HEK293 (cell line): ENCODE results near the gene CELF4.

ENCODE experiments used
- CTCF ChIA-PET: fragments of 350-600 bp; formaldehyde crosslinking; extraction: SDS; loops from one replicate; lab custom pipeline; 2021; ENCODE audit warnings: antibody characterized with exemption; lab: Yijun Ruan, JAX
- POLR2A ChIA-PET: fragments of 300-600 bp; formaldehyde crosslinking; extraction: SDS; loops from one replicate; lab custom pipeline; 2020; ENCODE audit warnings: antibody characterized with exemption, inconsistent platforms; lab: Yijun Ruan, JAX
- H3K27ac ChIP-seq: fragments of 200-500 bp; sonication (Bioruptor generic); 2 replicates; pipeline ENCODE4 v1.5.1; 2014; ENCODE audit warnings: low read depth, low read length, control low read depth, inconsistent platforms; ENCODE audit errors: extremely low read depth
- H3K36me3 ChIP-seq, 2 experiments: fragments of 200-500 bp in 1 of 2; sonication (Bioruptor generic) in 1 of 2; 1 replicate in 1 of 2; 2 replicates in 1 of 2; pipeline ENCODE4 v1.5.1; 2014 to 2017; ENCODE audit warnings: inconsistent platforms in 2 of 2, low read length in 2 of 2; ENCODE audit not compliant: control insufficient read depth in 2 of 2, insufficient read depth in 1 of 2
- H3K4me1 ChIP-seq: fragments of 200-500 bp; sonication (Bioruptor generic); 2 replicates; pipeline ENCODE4 v1.5.1; 2014; ENCODE audit warnings: mild to moderate bottlenecking, low read length, inconsistent platforms; ENCODE audit not compliant: control insufficient read depth, insufficient read depth
- H3K4me3 ChIP-seq: 2 replicates; pipeline ENCODE4 v1.5.1; 2011; ENCODE audit warnings: low read depth, mild to moderate bottlenecking, control low read depth, low read length, moderate library complexity
- H3K9me3 ChIP-seq: fragments of 200-500 bp; sonication (Bioruptor generic); 2 replicates; pipeline ENCODE4 v1.5.1; 2014; ENCODE audit warnings: low read depth, low read length, inconsistent platforms; ENCODE audit not compliant: control insufficient read depth, insufficient read depth
- GFI1B ChIP-seq: fragments of 450-650 bp; formaldehyde crosslinking; IDR thresholded peaks from 2 replicates; pipeline ENCODE4 v1.5.1; 2016; ENCODE audit warnings: missing biosample characterization, missing genetic modification characterization
- KLF10 ChIP-seq: fragments of 450-650 bp; IDR thresholded peaks from 2 replicates; pipeline ENCODE4 v1.5.1; 2018; ENCODE audit warnings: missing biosample characterization, mild to moderate bottlenecking, missing genetic modification characterization
- SCRT1 ChIP-seq: fragments of 450-650 bp; formaldehyde crosslinking; IDR thresholded peaks from 2 replicates; pipeline ENCODE4 v1.5.1; 2016; ENCODE audit warnings: missing biosample characterization, missing genetic modification characterization, borderline replicate concordance
- ZBTB6 ChIP-seq: fragments of 450-650 bp; formaldehyde crosslinking; IDR thresholded peaks from 2 replicates; pipeline ENCODE4 v1.5.1; 2017; ENCODE audit warnings: missing biosample characterization, missing genetic modification characterization
- ZBTB8A ChIP-seq: fragments of 450-650 bp; formaldehyde crosslinking; IDR thresholded peaks from 2 replicates; pipeline ENCODE4 v1.5.1; 2016; ENCODE audit warnings: missing biosample characterization, missing genetic modification characterization
- ZIC2 ChIP-seq: fragments of 450-650 bp; formaldehyde crosslinking; IDR thresholded peaks from 2 replicates; pipeline ENCODE4 v1.5.1; 2016; ENCODE audit warnings: missing biosample characterization, missing genetic modification characterization
- ZNF114 ChIP-seq: fragments of 450-650 bp; formaldehyde crosslinking; IDR thresholded peaks from 2 replicates; pipeline ENCODE4 v1.5.0; 2017; ENCODE audit warnings: missing biosample characterization, missing genetic modification characterization
- ZNF157 ChIP-seq: fragments of 450-650 bp; formaldehyde crosslinking; IDR thresholded peaks from 2 replicates; pipeline ENCODE4 v1.5.1; 2016; ENCODE audit warnings: missing biosample characterization, missing genetic modification characterization
- ZNF19 ChIP-seq: fragments of 450-650 bp; formaldehyde crosslinking; IDR thresholded peaks from 2 replicates; pipeline ENCODE4; 2016; ENCODE audit warnings: missing biosample characterization, missing genetic modification characterization, low read depth
- ZNF280C ChIP-seq: fragments of 450-650 bp; formaldehyde crosslinking; IDR thresholded peaks from 2 replicates; pipeline ENCODE4 v1.5.1; 2016; ENCODE audit warnings: missing biosample characterization, missing genetic modification characterization
- ZNF335 ChIP-seq: fragments of 450-650 bp; formaldehyde crosslinking; conservative IDR thresholded peaks from 2 replicates; pipeline ENCODE4 v1.5.1; 2016; ENCODE audit warnings: missing biosample characterization, missing genetic modification characterization
- ZNF423 ChIP-seq: fragments of 450-650 bp; formaldehyde crosslinking; IDR thresholded peaks from 2 replicates; pipeline ENCODE4 v1.5.1; 2016; ENCODE audit warnings: missing biosample characterization, missing genetic modification characterization
- ZNF544 ChIP-seq: fragments of 450-650 bp; formaldehyde crosslinking; IDR thresholded peaks from 2 replicates; pipeline ENCODE4 v1.5.0; 2017; ENCODE audit warnings: missing biosample characterization, missing genetic modification characterization
- ZNF548 ChIP-seq: fragments of 450-650 bp; formaldehyde crosslinking; IDR thresholded peaks from 2 replicates; pipeline ENCODE4 v1.5.1; 2016; ENCODE audit warnings: missing biosample characterization, missing genetic modification characterization
- ZNF555 ChIP-seq: fragments of 450-650 bp; formaldehyde crosslinking; conservative IDR thresholded peaks from 2 replicates; pipeline ENCODE4 v1.5.1; 2017; ENCODE audit warnings: missing biosample characterization, mild to moderate bottlenecking, missing genetic modification characterization, inconsistent platforms
- ZNF561 ChIP-seq: fragments of 450-650 bp; IDR thresholded peaks from 2 replicates; pipeline ENCODE4 v1.5.1; 2018; ENCODE audit warnings: missing biosample characterization, missing genetic modification characterization, borderline replicate concordance
- ZNF621 ChIP-seq: fragments of 450-650 bp; formaldehyde crosslinking; IDR thresholded peaks from 2 replicates; pipeline ENCODE4 v1.5.1; 2017; ENCODE audit warnings: missing biosample characterization, missing genetic modification characterization
- ZNF626 ChIP-seq: fragments of 450-650 bp; sonication (Bioruptor Pico); formaldehyde crosslinking; IDR thresholded peaks from 2 replicates; pipeline ENCODE4 v1.5.1; 2018; ENCODE audit warnings: missing biosample characterization, missing genetic modification characterization, inconsistent platforms
- ZNF747 ChIP-seq: fragments of 450-650 bp; formaldehyde crosslinking; IDR thresholded peaks from 2 replicates; pipeline ENCODE4 v1.5.1; 2016; ENCODE audit warnings: missing biosample characterization, missing genetic modification characterization
- ZNF792 ChIP-seq: fragments of 450-650 bp; formaldehyde crosslinking; IDR thresholded peaks from 2 replicates; pipeline ENCODE4 v1.5.1; 2016; ENCODE audit warnings: missing biosample characterization, missing genetic modification characterization
- TF ChIP-seq, protein P1 (sequence below): sonication (generic); formaldehyde crosslinking; IDR thresholded peaks from 2 replicates; pipeline ENCODE4 v1.8.1; 2022; ENCODE audit warnings: mild to moderate bottlenecking, moderate library complexity, missing genetic modification reagents

CELF4 gene

DNA sequence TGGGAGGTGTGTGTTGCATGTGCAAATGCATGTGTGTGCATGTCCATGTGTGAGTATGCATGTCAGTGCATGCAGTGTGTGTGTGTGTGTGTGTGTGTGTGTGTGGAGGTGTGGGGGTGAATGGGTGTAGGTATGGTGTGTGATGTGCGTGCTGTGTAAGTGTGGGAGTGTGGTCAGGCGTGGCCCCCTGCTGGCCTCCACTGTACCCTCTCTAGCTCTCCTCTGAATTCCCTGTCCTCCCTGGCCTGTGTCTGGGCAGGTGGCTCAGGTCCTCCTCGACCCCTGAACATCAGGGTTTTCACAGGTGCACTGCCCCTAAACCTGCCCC, 230.2 kb downstream of the CELF4 start (continued):
- TF ChIP-seq SCRT1 (tag by site-specific recombination) (no peak), ZNF19 (tag by site-specific recombination) (no peak)
- TF ChIP-seq, all 188 proteins: peak for 9

GRCh38 chr18:37334631-37335408, 230.8 kb downstream of the CELF4 start:
- CTCF ChIA-PET, result interaction anchor here (0.7 to 6.4 kb wide), 4 partner anchors 8 to 40 kb away, joined by 3 to 42 read pairs (median 16); no protein-coding TSS in a partner anchor
- H3K4me1 ChIP-seq, result no peaks in the 10 kb centered on the region
- no peak for TF ChIP-seq ZNF157 (tag by site-specific recombination)
- no peak for TF ChIP-seq ZNF423 (tag by site-specific recombination)
- no peak for TF ChIP-seq ZNF555 (tag by site-specific recombination)
- TF ChIP-seq ZNF280C (tag by site-specific recombination), result no peak
- no peak for TF ChIP-seq ZNF544 (tag by site-specific recombination)
- no peak for TF ChIP-seq KLF10 (tag by site-specific recombination)
- TF ChIP-seq, protein P1, sequence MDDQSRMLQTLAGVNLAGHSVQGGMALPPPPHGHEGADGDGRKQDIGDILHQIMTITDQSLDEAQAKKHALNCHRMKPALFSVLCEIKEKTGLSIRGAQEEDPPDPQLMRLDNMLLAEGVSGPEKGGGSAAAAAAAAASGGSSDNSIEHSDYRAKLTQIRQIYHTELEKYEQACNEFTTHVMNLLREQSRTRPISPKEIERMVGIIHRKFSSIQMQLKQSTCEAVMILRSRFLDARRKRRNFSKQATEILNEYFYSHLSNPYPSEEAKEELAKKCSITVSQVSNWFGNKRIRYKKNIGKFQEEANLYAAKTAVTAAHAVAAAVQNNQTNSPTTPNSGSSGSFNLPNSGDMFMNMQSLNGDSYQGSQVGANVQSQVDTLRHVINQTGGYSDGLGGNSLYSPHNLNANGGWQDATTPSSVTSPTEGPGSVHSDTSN (CRISPR knock-in tag), result no peak
- no peak for TF ChIP-seq ZNF626 (tag by site-specific recombination)
- no peak for TF ChIP-seq ZNF114 (tag by site-specific recombination)
- TF ChIP-seq ZBTB8A (tag by site-specific recombination), result no peak
- no peak for TF ChIP-seq ZNF335
- no peak for TF ChIP-seq ZBTB6 (tag by site-specific recombination)
- no peak for TF ChIP-seq ZIC2 (tag by site-specific recombination)
- TF ChIP-seq ZNF621, result no peak
- TF ChIP-seq ZNF548 (tag by site-specific recombination), result no peak
- TF ChIP-seq GFI1B (tag by site-specific recombination), result no peak
- TF ChIP-seq ZNF561, result no peak
- no peak for TF ChIP-seq ZNF747 (tag by site-specific recombination)
- TF ChIP-seq ZNF792 (tag by site-specific recombination), result no peak
- POLR2A ChIA-PET, result no interaction called here
- no peaks in the 10 kb centered on the region for H3K36me3 ChIP-seq
- no peak overlapping the region for H3K4me3 ChIP-seq
- H3K27ac ChIP-seq, result no peak overlapping the region
- H3K9me3 ChIP-seq, result no peaks in the 10 kb centered on the region
